Measurements from ENCODE around the gene PHACTR3.

The PHACTR3 gene

GRCh38 chr20:59646487-59646886, 42.1 kb downstream of the PHACTR3 start:
- no peak for DNase-seq (ENCODE audit: low read depth)

DNA sequence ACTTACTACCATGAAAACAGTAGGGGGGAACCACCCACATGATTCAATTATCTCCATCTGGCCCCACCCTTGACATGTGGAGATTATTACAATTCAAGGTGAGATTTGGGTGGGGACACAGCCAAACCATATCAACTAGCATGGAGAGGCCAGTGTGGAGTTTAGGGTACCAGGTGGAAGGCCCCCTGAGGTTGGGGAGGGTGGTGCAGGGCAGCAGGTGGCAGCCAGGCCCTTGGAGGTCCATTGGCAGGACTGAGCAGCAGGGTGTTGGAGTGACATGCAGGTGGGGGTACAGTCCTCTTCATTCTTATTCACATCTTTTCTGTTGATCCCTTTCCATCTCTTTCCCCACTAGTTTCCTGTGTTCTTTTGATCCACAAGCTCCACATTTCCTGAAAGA, 42.9 kb downstream of the PHACTR3 start:
- DNase-seq (ENCODE audit: low read depth), result no peak

DNA sequence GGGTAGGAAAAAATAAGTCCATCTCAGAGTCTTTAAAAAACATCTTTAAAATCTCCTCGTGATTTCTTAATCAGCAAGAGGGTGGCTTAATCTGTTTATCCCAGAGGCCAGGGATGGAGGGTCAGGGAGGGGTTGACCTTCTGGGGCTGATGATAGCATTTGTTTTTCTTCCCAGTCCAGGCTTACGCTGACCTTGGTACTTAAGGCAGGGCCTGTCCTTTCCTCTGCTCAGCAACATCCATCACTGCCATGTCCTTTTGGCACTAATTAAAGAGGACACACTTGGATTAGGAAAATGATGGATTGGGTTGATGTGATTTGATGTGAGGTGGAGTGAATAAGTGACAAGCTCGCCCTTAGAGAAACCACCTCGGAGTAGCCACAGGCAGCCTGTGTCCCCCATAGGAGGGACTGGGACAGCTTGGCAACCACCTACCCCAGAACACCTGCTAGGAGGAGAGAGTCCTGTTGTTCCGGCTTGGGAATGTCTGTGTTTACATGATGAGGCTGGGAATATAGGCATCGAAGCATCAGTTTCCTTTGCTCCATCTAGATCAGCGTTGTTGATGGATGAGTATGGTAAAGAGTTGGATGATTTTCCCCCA, 44.2 kb downstream of the PHACTR3 start:
- DNase-seq (ENCODE audit: low read depth), result no peak

DNA sequence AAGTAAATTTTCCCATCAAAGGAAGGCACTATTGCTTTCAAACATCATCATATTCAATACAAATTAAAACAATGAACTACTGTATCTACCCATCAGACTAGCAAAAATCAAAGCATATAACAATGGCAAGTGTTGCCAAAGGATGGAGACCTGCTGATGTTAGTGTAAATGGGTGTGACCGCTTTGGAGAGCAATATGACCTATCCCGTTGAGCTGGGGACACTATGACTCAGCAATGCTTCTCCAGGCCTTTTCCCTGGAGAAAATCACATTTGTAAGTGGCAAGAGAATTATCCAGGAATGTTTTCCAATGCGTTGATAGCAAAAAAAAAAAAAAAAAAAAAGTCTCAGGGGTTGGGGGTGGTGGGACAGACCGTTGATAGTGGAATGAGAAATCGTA, 46.1 kb downstream of the PHACTR3 start:
- DNase-seq (ENCODE audit: low read depth), result no peak

GRCh38 chr20:59652381-59652780, 48.0 kb downstream of the PHACTR3 start:
- no peak for DNase-seq (ENCODE audit: low read depth)

DNA sequence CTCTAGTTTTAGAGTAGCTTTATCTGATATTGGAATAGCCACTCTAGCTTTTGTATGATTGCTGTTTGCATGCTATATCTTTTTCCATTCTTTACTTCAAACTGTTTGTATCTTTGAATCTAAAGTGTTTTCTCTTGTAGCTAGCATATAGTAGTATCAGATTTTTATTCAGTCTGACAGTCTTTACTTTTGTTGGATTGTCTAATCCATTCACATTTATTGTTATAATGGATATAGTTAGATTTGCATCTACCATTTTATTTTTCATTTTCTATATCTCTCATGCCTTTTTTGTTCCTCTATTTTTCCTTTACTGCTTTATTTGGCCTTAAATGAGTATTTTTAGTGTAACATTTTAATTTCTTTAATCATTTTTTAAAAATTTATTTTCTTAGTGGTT, 52.1 kb downstream of the PHACTR3 start:
- DNase-seq (ENCODE audit: low read depth), result no peak

- DNase-seq (ENCODE audit: low read depth), result no peak
Measured at GRCh38 chr20:59657459-59658046, 53.2 kb downstream of the PHACTR3 start.

DNA sequence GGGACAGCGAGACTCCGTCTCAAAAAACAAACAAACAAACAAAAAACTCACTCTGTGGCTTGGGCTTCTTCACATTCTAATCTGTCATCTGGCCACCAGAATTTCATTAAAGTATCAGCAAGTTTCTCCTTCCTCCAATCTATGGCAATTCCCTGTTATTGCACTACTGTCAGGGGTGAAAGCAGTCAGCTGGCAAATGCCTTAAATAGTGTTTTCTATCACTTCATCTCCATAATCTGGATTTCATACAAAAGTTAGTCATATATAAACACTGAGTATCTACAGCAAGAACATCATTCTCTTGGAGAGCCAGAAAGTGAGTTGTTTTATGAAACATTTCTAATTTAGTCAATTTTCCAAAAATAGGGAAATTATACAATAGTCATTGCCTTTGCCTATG, 56.1 kb downstream of the PHACTR3 start:
- DNase-seq (ENCODE audit: low read depth), result no peak

DNA sequence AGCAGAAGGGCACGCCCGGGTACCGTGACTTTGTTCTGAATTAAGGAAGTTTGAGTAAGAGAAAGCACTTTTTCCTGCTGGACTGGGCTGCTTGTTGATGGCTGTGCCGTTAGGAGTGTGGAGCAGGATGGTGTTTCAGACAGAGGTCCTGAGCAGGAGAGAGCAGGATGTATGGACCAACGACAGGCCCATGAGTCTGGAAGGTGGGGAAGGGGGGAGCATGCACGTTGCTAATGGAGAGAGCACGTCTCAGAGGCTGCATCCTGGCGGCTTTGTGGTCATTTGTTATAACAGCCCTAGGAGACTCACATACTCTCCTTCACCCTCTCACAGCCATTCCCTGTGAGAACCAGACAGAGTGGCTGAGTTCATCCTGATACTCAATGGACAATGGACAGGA, 56.8 kb downstream of the PHACTR3 start:
- DNase-seq (ENCODE audit: low read depth), result no peak

GRCh38 chr20:59661621-59662020, 57.3 kb downstream of the PHACTR3 start:
- no peak for DNase-seq (ENCODE audit: low read depth)

DNA sequence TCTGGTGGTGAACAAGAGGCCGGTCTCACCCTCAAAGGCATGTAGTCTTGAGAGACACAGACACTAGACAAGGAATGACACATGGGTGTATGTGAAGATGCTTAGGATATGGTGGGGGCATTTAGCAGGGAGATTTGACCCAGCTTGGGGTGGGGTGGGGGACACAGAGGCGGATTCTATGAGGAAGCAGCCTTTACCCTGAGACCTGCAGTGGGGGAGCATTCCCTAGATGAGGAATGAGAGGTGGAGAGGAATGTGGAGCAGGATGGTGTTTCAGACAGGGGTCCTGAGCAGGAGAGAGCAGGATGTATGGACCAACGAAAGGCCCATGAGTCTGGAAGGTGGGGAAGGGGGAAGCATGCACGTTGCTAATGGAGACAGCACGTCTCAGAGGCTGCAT, 57.8 kb downstream of the PHACTR3 start:
- DNase-seq (ENCODE audit: low read depth), result no peak

GRCh38 chr20:59662856-59663512, 58.6 kb downstream of the PHACTR3 start:
- DNase-seq (ENCODE audit: low read depth), result no peak

DNA sequence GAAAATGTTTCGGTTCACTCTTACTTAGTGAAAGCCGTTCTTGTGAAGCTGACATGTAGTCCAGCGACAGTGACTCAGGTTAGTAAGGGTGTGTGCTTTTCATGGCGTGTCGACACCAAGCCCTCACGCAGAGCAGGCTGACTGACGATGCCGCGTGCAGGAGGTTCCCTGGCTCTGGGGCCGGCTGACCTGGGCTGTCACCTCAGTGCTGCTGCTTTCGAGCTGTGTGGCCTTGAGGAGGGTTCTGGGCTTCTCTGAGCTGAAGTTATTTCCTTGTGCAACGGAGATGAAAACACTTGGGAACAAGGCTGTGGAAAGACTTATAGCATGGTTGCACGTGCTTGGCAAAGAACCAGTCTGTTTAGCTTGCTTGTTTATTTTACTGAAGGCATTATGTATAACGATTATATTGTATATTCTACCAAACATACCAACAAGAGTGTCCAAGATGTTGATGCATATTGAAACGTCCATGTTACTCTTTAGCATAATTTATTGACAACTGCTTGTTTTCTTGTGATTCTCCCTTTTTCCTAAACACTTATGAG, 59.2 kb downstream of the PHACTR3 start:
- no peak for DNase-seq (ENCODE audit: low read depth)

GRCh38 chr20:59664421-59664941, 60.1 kb downstream of the PHACTR3 start:
- DNase-seq (ENCODE audit: low read depth), result no peak

DNA sequence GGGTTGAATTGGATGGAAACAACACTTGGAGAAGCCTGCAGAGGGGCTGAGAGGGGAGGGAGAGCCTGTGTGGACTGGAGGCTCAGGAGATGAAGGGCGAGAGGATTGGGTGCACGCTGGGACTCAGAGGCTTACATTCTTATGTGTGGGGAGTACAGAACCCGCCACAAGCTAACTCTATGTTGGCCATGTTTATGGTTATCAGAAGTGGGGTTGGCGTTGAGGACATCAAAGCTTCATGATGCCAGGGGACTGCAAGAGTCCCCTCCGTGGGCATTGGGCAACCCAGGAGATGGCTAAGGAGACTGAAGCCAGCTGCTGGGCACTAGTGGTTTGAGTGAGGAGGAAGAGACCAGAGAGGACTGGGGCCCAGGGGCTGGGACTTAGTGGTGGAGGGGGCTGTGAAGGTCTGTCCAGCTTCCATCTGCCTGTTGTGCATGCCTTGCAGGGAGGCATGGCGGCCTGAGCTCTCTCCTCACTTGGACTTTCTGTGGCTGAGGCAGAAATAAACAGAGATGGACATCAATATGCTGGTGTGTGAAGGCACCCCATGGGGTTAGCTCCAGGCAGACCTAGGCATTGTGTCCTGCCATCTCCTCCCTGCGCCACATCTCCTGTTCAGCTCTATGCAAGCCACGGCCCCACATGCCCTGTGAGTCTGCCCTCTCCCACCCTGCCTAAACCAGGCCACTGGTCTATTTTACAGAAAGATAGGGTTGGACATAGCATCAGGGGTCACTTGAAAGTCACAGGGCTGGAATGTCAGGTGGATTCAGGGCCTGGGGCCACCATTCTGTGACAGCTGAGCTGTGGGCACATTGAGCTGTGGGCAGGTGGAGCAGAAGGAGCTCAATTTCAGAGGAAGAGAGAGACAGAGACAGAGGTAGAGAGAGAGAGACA, 61.6 kb downstream of the PHACTR3 start:
- no peak for DNase-seq (ENCODE audit: low read depth)

DNA sequence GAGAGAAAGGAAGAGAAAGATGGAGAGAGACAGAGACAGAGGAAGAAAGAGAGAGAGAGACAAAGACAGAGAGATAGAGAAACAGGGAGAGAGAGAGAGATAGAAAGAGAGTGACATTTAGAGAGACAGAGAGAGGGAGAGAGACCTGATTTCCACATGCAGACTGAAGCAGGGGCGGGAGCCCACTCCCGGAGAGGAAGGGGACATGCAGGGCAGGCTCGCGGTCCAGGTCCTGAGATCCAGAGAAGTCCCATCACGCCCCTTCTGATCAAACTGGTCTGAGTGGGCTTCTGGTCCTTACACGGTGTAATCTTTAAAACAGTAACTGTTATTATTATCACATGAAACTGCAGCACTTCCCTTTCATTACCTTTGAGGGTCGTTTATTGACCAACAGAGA, 62.2 kb downstream of the PHACTR3 start:
- no peak for DNase-seq (ENCODE audit: low read depth)

GRCh38 chr20:59667131-59667530, 62.8 kb downstream of the PHACTR3 start:
- no peak for DNase-seq (ENCODE audit: low read depth)

DNA sequence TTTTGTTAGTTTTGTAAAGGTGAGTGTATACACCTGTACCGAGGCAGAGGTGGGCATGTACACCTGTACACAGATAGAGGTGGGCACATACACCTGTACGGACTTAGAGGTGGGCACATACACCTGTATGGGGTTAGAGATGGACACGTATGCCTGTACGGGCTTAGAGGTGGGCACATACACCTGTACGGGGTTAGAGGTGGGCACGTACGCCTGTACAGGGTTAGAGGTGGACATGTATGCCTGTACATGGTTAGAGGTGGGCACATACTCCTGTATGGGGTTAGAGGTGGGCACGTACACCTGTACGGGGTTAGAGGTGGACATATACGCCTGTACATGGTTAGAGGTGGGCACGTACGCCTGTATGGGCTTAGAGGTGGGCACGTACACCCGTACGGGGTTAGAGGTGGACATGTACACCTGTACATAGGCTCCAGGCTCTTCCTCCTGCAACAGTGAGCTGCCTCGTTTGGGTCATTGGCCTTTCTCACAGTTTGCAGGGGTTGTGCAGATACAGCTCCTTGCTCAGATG, 63.7 kb downstream of the PHACTR3 start:
- DNase-seq (ENCODE audit: low read depth), result no peak

DNA sequence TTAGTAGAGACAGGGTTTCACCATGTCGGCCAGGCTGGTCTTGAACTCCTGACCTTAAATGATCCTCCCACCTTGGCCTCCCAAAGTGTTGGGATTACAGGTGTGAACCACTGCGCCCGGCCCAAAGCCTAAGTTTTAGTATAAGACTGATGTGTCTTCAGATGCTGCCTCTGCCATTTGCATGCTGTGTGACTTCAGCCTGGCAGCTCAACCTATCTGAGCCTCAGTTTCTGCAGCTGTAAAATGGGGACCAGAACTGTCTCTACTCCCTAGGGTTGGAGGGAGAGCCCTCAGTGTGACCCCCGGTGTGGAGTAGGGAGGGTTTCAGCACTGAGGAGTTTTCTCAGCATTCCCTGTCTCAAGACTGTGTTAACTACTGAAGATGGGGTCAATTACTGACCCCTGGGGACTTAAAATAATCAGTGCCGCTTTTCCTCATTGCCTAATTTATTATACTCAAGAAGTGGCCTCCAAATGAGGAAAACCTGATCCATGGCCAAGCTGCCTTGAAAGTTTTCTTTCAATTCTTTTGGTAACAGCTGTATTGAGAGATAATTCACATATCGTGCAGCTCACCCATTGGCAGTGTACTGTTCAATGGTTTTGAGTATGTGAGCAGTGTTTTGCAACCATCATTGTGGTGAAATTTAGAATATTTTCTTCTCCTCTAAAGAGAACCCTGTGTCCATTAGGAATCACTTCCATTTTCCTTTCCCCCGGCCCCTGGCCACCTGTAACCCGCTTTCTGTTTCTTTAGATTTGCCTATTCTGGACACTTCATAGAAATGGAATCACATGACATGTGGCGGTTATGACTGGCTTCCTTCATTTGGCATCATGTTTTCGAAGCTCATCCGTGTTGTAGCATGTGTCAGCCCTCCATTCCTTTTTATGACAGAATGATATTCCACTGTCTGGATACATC, 64.8 kb downstream of the PHACTR3 start:
- no peak for DNase-seq (ENCODE audit: low read depth)

DNA sequence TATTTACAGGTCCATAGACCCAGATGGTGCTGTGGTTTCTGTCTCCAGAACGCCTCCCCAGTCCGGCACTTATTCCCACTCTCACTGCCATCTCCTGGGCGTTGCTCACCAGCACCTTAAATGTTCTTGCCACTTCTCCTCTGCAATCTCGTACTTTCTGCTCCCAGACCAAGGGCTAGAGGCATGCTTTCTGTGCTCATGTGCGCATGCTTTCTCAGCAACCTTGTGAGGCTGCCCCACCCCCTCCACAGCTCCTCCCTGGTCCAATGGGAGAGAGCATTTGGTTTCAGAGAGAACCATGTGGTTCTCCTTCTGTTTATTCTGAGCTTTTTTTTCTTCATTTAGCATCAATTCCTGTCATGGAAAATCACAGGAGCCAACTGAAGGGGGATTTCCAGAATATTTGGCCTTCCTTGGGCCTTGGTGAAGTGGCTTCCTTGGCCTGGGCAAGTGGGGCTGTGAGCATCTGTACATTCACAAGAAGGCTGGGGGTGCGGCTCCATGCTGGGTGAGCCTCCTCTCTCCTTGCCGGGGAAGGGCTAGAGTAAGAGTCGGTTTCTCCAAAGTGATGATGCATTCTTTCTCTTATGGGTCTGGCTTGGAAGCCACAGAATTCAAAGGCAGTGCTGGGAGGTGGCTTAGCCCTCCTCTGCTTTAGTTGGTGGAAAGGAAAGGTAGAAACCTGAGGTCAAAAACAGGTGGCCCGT, 66.6 kb downstream of the PHACTR3 start:
- no peak for DNase-seq (ENCODE audit: low read depth)

All from stimulated activated CD4-positive, alpha-beta T cell treated with anti-CD3 and anti-CD28 coated beads, Interleukin-2, amount 100 ng/mL, for 4 hours (primary cell).